SK-N-SH (cell line): Measurements from ENCODE around the gene TMEM221.

Experiments
- FOXM1 ChIP-seq: IDR thresholded peaks from 2 replicates; pipeline ENCODE4 v1.4.0; 2012; ENCODE audit warnings: low read depth, mild to moderate bottlenecking
- GATA2 ChIP-seq: sonication (generic); formaldehyde crosslinking; IDR thresholded peaks from 2 replicates; pipeline ENCODE4 v1.5.0; 2020; ENCODE audit warnings: mild to moderate bottlenecking, missing genetic modification reagents
- JUND ChIP-seq: IDR thresholded peaks from 2 replicates; pipeline ENCODE4 v1.4.0; 2012
- NRF1 ChIP-seq: IDR thresholded peaks from 2 replicates; pipeline ENCODE4 v1.6.1; 2012; ENCODE audit warnings: low read depth, mild to moderate bottlenecking, low read length
- RAD21 ChIP-seq: IDR thresholded peaks from 2 replicates; pipeline ENCODE4 v1.6.1; 2012; ENCODE audit warnings: mild to moderate bottlenecking, low read length
- RCOR1 ChIP-seq: fragments of 150-350 bp; IDR thresholded peaks from 2 replicates; pipeline ENCODE4 v1.6.1; 2017; ENCODE audit warnings: antibody characterized with exemption, low read length
- RFX5 ChIP-seq: IDR thresholded peaks from 2 replicates; pipeline ENCODE4 v1.6.1; 2012; ENCODE audit warnings: mild to moderate bottlenecking, improper control_type of control experiment, low read length
- RXRA ChIP-seq: IDR thresholded peaks from 2 replicates; pipeline ENCODE4 v1.4.0; 2012; ENCODE audit warnings: low read depth, mild to moderate bottlenecking, borderline replicate concordance
- TAF1 ChIP-seq: IDR thresholded peaks from 2 replicates; pipeline ENCODE4 v1.6.1; 2012; ENCODE audit warnings: low read depth, mild to moderate bottlenecking, low read length, moderate library complexity, borderline replicate concordance
- TEAD4 ChIP-seq: IDR thresholded peaks from 2 replicates; pipeline ENCODE4 v1.4.0; 2012; ENCODE audit warnings: mild to moderate bottlenecking, borderline replicate concordance; ENCODE audit not compliant: insufficient read depth
- YY1 ChIP-seq: IDR thresholded peaks from 2 replicates; pipeline ENCODE4 v1.4.0; 2012; ENCODE audit warnings: low read depth, mild to moderate bottlenecking
- TF ChIP-seq, protein P1 (sequence below): fragments of 200-600 bp; sonication (generic); IDR thresholded peaks from 2 replicates; pipeline ENCODE4 v1.6.1; 2017; ENCODE audit warnings: antibody characterized with exemption, mild to moderate bottlenecking, moderate library complexity
- TF ChIP-seq, protein P2 (sequence below): IDR thresholded peaks from 2 replicates; pipeline ENCODE4 v1.4.0; 2012; ENCODE audit warnings: low read depth, borderline replicate concordance
- TF ChIP-seq, protein P3 (sequence below): IDR thresholded peaks from 2 replicates; pipeline ENCODE4 v1.4.0; 2012; ENCODE audit warnings: low read depth

DNA sequence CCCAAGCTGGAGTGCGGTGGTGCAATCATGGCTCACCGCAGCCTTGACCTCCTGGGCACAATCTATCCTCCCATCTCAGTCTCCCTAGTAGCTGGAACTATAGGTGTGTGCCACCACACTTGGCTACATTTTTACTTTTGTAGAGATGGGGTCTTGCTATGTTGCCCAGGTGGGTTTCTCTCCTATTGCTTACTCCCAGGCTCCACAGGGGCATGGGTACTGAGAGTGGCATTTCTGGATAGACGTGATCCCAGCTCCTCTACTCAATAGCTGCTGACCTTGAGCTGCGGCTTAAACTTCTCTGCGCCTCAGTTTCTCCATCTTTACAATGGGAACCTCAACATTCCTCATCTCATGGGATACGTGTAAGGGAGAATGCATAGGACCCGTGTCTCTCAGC lies 17.1 kb downstream of the TMEM221 start:
- TF ChIP-seq, protein P1, sequence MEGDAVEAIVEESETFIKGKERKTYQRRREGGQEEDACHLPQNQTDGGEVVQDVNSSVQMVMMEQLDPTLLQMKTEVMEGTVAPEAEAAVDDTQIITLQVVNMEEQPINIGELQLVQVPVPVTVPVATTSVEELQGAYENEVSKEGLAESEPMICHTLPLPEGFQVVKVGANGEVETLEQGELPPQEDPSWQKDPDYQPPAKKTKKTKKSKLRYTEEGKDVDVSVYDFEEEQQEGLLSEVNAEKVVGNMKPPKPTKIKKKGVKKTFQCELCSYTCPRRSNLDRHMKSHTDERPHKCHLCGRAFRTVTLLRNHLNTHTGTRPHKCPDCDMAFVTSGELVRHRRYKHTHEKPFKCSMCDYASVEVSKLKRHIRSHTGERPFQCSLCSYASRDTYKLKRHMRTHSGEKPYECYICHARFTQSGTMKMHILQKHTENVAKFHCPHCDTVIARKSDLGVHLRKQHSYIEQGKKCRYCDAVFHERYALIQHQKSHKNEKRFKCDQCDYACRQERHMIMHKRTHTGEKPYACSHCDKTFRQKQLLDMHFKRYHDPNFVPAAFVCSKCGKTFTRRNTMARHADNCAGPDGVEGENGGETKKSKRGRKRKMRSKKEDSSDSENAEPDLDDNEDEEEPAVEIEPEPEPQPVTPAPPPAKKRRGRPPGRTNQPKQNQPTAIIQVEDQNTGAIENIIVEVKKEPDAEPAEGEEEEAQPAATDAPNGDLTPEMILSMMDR: no peak
- TF ChIP-seq JUND: no peak
- TF ChIP-seq RAD21: no peak
- TF ChIP-seq GATA2: no peak
- no peak for TF ChIP-seq NRF1
- TF ChIP-seq RCOR1: no peak
- no peak for TF ChIP-seq RXRA
- TF ChIP-seq RFX5: no peak
- TF ChIP-seq, protein P2, sequence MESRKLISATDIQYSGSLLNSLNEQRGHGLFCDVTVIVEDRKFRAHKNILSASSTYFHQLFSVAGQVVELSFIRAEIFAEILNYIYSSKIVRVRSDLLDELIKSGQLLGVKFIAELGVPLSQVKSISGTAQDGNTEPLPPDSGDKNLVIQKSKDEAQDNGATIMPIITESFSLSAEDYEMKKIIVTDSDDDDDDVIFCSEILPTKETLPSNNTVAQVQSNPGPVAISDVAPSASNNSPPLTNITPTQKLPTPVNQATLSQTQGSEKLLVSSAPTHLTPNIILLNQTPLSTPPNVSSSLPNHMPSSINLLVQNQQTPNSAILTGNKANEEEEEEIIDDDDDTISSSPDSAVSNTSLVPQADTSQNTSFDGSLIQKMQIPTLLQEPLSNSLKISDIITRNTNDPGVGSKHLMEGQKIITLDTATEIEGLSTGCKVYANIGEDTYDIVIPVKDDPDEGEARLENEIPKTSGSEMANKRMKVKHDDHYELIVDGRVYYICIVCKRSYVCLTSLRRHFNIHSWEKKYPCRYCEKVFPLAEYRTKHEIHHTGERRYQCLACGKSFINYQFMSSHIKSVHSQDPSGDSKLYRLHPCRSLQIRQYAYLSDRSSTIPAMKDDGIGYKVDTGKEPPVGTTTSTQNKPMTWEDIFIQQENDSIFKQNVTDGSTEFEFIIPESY: no peak
- TF ChIP-seq, protein P3, sequence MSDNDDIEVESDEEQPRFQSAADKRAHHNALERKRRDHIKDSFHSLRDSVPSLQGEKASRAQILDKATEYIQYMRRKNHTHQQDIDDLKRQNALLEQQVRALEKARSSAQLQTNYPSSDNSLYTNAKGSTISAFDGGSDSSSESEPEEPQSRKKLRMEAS: no peak
- TF ChIP-seq TAF1: no peak
- no peak for TF ChIP-seq FOXM1
- no peak for TF ChIP-seq YY1
- TF ChIP-seq TEAD4: no peak
